DOHH2 (cell line): Measurements from ENCODE around the gene KIAA0930.
"Not testable (repeated sequence)": the region's sequence is repeated elsewhere in the genome, so short reads cannot be mapped to it uniquely, and the experiment has no call there.

Experiments
- H3F3A ChIP-seq: fragments of 200-600 bp; sonication (generic), shearing (Covaris generic); 2 replicates; pipeline ENCODE4 v1.6.0; 2016; ENCODE audit warnings: antibody characterized with exemption, mild to moderate bottlenecking; ENCODE audit not compliant: control insufficient read depth, insufficient read depth
- H3K27ac ChIP-seq: fragments of 200-600 bp; sonication (generic); 2 replicates; pipeline ENCODE4 v1.5.1; 2014; ENCODE audit warnings: low read depth, mild to moderate bottlenecking, low read length, moderate library complexity
- H3K27me3 ChIP-seq: fragments of 200-600 bp; sonication (generic); 2 replicates; pipeline ENCODE4 v1.6.1; 2014; ENCODE audit warnings: mild to moderate bottlenecking, low read length, mixed read lengths; ENCODE audit not compliant: control insufficient read depth
- H3K36me3 ChIP-seq: fragments of 200-600 bp; sonication (generic); 2 replicates; pipeline ENCODE4 v1.6.1; 2014; ENCODE audit warnings: mild to moderate bottlenecking, low read length, moderate library complexity, mixed read lengths; ENCODE audit not compliant: control insufficient read depth
- H3K4me1 ChIP-seq: fragments of 200-600 bp; sonication (generic); 2 replicates; pipeline ENCODE4 v1.6.1; 2014; ENCODE audit warnings: mild to moderate bottlenecking, low read length, mixed read lengths; ENCODE audit not compliant: control insufficient read depth
- H3K4me2 ChIP-seq: fragments of 200-600 bp; sonication (generic); 2 replicates; pipeline ENCODE4 v1.6.0; 2014; ENCODE audit warnings: mild to moderate bottlenecking, low read length, moderate library complexity
- H3K4me3 ChIP-seq: fragments of 200-600 bp; sonication (generic); 2 replicates; pipeline ENCODE4 v1.5.1; 2014; ENCODE audit warnings: mild to moderate bottlenecking, low read length, mixed read lengths
- H3K79me2 ChIP-seq: fragments of 200-600 bp; sonication (generic); 2 replicates; pipeline ENCODE4 v1.6.1; 2014; ENCODE audit warnings: mild to moderate bottlenecking, low read length, mixed read lengths; ENCODE audit not compliant: control insufficient read depth
- H3K9me2 ChIP-seq: fragments of 200-600 bp; sonication (generic); replicated peaks from 2 replicates; pipeline ENCODE4 v1.6.1; 2014; ENCODE audit warnings: mild to moderate bottlenecking, low read length, mixed read lengths; ENCODE audit not compliant: control insufficient read depth
- H3K9me3 ChIP-seq: fragments of 200-600 bp; sonication (generic); 2 replicates; pipeline ENCODE4 v1.6.1; 2014; ENCODE audit warnings: antibody characterized with exemption, low read length, mixed read lengths; ENCODE audit not compliant: control insufficient read depth, insufficient read depth
- H4K20me1 ChIP-seq: fragments of 200-600 bp; sonication (generic); 2 replicates; pipeline ENCODE4 v1.6.0; 2014; ENCODE audit warnings: low read depth, mild to moderate bottlenecking, antibody characterized with exemption, low read length, moderate library complexity; ENCODE audit not compliant: control insufficient read depth, insufficient read depth
- EZH2phosphoT487 ChIP-seq: fragments of 200-600 bp; sonication (generic); IDR thresholded peaks from 2 replicates; pipeline ENCODE4 v1.6.1; 2017; ENCODE audit warnings: borderline replicate concordance, mild to moderate bottlenecking, antibody characterized with exemption, low read length, moderate library complexity, mixed read lengths
- TF ChIP-seq, protein P1 (sequence below): fragments of 200-600 bp; sonication (generic); IDR thresholded peaks from one replicate; pipeline ENCODE4 v1.5.1; 2014; ENCODE audit warnings: antibody characterized with exemption, mild to moderate bottlenecking, low read depth, low read length; ENCODE audit not compliant: poor library complexity, severe bottlenecking

Gene KIAA0930

DNA sequence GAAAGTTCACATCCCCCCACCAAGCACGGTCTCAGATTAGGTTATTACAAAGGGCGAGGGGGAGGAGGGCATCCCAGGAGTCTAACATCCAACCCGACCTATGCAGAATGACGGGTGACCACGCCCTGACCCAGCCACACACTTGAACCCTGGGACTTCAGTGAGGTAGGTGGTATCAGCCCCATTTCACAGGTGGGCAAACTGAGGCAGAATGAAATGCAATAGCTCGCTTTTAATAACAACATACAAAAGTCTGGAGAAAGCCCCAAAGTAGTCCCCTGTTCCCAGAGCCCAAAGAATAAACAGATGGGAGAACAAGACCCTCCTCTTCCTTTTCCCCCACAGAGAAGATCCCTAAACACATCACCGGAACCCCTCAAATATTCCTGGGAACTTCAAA, 45.1 kb downstream of the KIAA0930 start:
- H3K9me3 ChIP-seq, result no peaks in the 10 kb centered on the region
- H3K9me2 ChIP-seq, result no peaks in the 10 kb centered on the region
- H3K27me3 ChIP-seq, result no peaks in the 10 kb centered on the region
- no peak overlapping the region for H3K4me2 ChIP-seq
- no peak overlapping the region for H3K27ac ChIP-seq
- peaks cover 9% of the 10 kb centered on the region for H3F3A ChIP-seq
- H3K79me2 ChIP-seq, result no peaks in the 10 kb centered on the region
- no peaks in the 10 kb centered on the region for H3K4me1 ChIP-seq
- H3K36me3 ChIP-seq, result peaks cover 33% of the 10 kb centered on the region; the same call in 1 of the 2 replicates
- TF ChIP-seq, protein P1, sequence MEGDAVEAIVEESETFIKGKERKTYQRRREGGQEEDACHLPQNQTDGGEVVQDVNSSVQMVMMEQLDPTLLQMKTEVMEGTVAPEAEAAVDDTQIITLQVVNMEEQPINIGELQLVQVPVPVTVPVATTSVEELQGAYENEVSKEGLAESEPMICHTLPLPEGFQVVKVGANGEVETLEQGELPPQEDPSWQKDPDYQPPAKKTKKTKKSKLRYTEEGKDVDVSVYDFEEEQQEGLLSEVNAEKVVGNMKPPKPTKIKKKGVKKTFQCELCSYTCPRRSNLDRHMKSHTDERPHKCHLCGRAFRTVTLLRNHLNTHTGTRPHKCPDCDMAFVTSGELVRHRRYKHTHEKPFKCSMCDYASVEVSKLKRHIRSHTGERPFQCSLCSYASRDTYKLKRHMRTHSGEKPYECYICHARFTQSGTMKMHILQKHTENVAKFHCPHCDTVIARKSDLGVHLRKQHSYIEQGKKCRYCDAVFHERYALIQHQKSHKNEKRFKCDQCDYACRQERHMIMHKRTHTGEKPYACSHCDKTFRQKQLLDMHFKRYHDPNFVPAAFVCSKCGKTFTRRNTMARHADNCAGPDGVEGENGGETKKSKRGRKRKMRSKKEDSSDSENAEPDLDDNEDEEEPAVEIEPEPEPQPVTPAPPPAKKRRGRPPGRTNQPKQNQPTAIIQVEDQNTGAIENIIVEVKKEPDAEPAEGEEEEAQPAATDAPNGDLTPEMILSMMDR, result no peak
- TF ChIP-seq EZH2phosphoT487, result no peak
- H3K4me3 ChIP-seq, result no peak overlapping the region
- no peaks in the 10 kb centered on the region for H4K20me1 ChIP-seq

DNA sequence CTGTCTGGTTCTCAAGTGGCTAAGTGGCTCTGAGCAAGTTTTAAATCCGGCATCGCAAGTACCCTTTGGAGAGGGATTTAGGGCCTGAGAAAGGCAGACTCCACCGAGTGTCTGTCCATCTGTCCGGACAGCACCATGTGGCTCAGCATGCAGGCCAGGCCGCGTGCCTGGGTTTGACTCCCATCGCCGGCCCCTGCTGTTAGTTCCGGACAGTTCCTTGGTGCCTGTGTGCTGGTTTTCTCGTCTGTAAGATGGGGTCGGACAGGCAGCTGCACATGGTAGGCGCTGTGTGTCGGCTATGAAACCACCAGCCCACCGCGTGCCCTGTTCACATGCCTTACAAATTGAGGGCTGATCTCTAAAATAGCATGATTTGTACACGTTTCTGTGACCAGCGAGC, 46.0 kb downstream of the KIAA0930 start:
- Histone ChIP-seq H3K9me2 (no peaks in the 10 kb centered on the region), H3K4me1 (no peaks in the 10 kb centered on the region), H3K27ac (no peak overlapping the region), H3K9me3 (no peaks in the 10 kb centered on the region), H3K79me2 (no peaks in the 10 kb centered on the region), H3K36me3 (peaks cover 32% of the 10 kb centered on the region; the same call in 1 of the 2 replicates), H3K27me3 (no peaks in the 10 kb centered on the region), H3K4me3 (no peak overlapping the region), H4K20me1 (no peaks in the 10 kb centered on the region), H3F3A (peaks cover 9% of the 10 kb centered on the region), H3K4me2 (no peak overlapping the region)
- no peak for TF ChIP-seq EZH2phosphoT487

DNA sequence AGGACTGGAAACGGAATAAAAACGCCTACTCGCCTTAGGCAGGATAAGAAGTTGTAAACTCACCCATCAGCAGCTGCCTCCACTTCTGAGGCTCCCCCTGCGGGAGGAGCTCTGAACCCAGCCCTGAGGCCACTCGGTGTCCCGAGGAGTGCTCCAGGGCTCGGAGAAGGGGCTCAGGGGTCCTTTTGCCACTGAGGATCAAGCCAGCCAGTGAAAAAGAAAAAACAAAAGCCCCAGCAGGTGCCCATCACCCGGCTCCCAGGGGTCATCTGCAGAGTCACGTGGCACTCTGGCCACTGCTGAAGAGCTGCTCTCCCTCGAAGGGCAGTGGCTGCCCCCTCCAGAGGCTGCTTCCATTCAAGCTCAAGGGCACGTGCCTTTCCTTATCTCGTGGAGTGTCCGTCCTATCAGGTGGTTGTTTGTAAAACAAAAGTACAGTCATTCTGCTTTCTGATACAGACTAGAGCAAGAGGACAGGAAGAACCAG, 48.0 kb downstream of the KIAA0930 start:
- Histone ChIP-seq H3K4me3 (no peak overlapping the region), H3K27ac (no peak overlapping the region), H3K36me3 (peaks cover 30% of the 10 kb centered on the region), H3F3A (peaks cover 15% of the 10 kb centered on the region), H3K79me2 (no peaks in the 10 kb centered on the region), H3K4me1 (no peaks in the 10 kb centered on the region), H4K20me1 (no peaks in the 10 kb centered on the region), H3K9me2 (no peaks in the 10 kb centered on the region), H3K9me3 (no peaks in the 10 kb centered on the region), H3K4me2 (no peak overlapping the region), H3K27me3 (no peaks in the 10 kb centered on the region)
- TF ChIP-seq, protein P1, result no peak
- TF ChIP-seq EZH2phosphoT487, result no peak

DNA sequence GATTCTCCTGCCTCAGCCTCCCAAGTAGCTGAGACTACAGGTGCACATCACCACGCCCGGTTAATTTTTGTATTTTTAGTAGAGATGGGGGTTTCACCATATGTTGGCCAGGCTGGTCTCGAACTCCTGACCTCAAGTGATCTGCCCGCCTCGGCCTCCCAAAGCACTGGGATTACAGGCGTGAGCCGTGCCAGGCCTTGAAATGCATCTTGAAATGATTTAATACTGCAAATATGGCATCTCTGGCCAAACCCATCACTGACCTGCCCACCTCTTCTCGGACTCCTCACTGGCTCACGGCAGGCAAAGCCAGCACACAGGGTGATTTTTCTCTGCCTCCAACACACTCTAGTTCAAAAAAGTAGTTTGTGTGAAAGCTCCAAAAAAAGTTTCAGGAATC, 48.9 kb downstream of the KIAA0930 start:
- peaks cover 20% of the 10 kb centered on the region for H3F3A ChIP-seq
- not testable (repeated sequence) for H3K27ac ChIP-seq, H3K9me2 ChIP-seq, H3K9me3 ChIP-seq, H3K27me3 ChIP-seq, H3K4me2 ChIP-seq, H3K79me2 ChIP-seq, H3K4me3 ChIP-seq, H3K4me1 ChIP-seq, H4K20me1 ChIP-seq
- peaks cover 29% of the 10 kb centered on the region for H3K36me3 ChIP-seq
